CD4-positive, alpha-beta T cell treated with Interferon gamma for 1 hour (primary cell): ENCODE data around the gene ITPRID1.
A peak's percentile ranks its signal among the peaks of the same experiment; 100 is the strongest.

Source experiments
- DNase-seq: peaks from one replicate; pipeline ENCODE4 v3.0.0-alpha.2; 2020

The ITPRID1 gene

DNA sequence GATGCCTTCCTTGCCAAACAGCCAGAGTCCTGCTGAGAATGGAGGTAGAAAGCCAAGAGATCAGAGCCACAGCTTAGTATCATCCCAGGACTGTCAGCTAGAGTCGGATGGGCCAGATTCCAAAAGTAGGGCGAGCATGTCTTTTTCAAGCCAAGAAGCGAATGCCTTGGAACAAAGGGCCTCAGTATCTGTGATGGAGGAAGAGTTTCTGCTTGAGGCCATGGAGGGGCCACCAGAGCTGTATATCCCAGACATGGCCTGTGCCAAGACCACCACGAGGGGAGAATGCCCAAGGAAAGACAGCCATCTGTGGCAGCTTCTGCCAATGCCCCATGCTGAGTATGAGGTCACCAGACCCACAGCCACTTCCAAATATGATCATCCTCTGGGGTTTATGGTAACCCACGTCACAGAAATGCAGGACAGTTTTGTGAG, 128.8 kb downstream of the ITPRID1 start:
- no peak for DNase-seq

DNA sequence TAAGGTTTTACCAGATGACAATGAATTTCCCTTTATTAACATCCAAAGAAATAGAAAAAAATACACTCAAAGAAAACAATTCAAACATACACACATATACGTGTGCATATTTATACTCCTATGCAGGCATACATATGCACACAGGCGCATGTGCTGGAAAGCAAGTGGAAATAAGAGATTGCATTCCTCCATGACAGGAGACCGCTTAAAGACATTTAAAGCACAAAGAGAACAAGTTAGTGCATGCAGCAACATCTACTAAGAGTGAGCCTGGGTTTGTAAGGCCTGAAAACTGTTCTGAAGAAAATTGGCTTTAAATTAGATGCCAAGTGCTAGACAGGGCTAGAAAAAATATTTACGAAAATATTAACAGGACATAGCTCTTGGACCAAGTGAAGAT, 133.1 kb downstream of the ITPRID1 start:
- DNase-seq = no peak

- DNase-seq = peak; percentile 22
These were observed 133.6 kb downstream of the ITPRID1 start for GRCh38 chr7:31647511-31647910.

GRCh38 chr7:31648288-31648687, 134.4 kb downstream of the ITPRID1 start:
- DNase-seq = no peak

GRCh38 chr7:31648880-31649279, 135.0 kb downstream of the ITPRID1 start:
- DNase-seq = no peak

GRCh38 chr7:31651234-31652062, 137.6 kb downstream of the ITPRID1 start:
- DNase-seq = no peak

GRCh38 chr7:31652063-31652326, 138.1 kb downstream of the ITPRID1 start:
- DNase-seq = no peak

DNA sequence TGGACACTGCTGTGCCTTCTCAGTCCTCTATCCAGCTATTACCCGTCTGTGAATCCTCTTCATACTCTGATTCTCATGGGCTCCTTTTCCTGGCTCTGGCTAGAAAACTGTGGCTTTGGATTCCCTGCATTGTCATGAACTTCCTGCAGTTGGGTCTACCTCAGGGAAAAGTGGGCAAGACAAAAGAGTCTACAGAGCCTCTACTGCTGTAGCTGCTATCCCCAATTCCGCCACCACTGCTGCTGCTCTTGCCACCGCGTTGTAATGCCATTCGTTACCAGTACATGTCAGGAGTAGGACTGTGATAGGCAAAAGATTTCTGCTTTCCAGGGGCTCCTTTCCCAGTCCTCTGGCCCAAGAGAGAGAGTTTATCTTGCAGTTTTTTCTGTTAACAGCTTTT, 149.2 kb downstream of the ITPRID1 start:
- DNase-seq = no peak

- no peak for DNase-seq
These were observed 151.0 kb downstream of the ITPRID1 start for GRCh38 chr7:31664890-31665289.

- DNase-seq = no peak
These were observed 151.7 kb downstream of the ITPRID1 start for GRCh38 chr7:31665546-31665945.

- no peak for DNase-seq
These were observed 155.6 kb downstream of the ITPRID1 start for GRCh38 chr7:31669461-31669860.

- no peak for DNase-seq
These were observed 165.8 kb downstream of the ITPRID1 start for GRCh38 chr7:31679574-31680305.

DNA sequence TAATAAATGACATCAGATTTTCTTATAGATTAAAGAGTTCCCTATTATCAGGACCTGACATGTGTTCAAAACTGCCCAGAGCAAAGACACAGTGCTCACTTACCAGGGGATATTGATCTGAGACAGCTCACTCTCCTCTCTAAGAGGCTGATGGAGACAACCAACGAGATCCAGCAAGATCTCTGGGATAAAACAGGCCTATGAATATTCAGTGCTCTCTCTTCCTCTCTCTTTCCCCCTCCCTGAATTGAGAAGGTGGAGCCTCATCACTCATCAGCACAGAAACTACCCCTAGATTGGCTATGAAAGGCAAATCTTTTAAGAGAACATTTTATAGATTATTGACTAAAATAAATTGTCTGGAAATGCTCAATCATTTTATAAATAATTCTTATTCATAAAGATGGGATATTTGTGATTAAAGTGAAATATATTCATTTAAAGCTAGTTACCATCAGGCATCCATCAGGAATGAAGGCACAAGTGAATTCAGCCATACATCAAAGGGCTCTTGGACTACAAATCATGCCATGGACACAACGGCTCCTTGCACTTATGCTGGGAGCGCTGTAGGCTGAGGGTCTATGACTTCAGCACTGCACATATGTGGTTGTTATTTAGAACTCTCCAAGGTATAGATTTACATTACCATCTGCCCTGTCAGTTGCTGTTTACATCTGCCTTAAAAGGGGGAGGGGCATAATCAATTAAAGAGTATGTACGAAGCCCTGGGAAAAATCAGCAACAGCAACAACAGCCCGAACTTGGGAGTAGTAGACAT, 169.7 kb downstream of the ITPRID1 start:
- DNase-seq = no peak

DNA sequence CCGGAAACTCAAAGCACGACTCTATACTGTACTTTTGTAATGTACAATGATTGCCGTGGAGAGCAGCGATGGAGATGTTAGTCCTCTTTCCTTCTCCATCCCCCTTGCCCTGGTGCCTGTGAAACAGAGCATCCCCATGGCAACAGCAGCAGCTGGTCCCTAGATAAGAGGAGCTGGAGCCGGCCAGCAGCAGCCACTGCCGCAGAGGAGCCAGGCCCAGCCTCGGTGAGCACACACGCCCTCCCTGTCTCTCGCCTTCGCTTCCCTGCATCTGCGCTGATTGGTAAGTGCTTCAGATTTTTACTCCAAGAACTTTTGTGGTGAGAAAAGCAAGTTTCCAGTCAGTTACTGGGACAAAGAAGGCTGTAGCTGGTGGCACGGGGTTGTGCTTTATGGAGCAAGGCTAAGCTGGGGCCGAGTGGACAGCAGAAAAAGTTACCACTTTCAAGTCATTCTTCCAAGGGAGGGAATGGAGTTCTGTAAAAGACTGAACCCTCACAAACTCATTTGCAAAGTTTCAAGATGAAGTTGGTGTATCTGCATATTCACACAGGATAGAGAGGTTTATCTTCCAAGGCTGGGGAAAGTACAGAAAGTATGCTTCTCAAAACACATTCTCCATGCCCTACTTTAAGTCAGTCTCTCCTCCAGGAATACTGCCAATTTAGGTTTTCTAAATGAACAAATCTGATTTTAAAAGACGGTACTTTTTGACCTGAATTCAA, 173.3 kb downstream of the ITPRID1 start, which contains the start of gene PPP1R17:
PPP1R17 (plus strand) TSS at position 192 of the 725 bp plus-strand sequence. CDS start 5,227 bp downstream, outside the sequence.
- DNase-seq = no peak

DNA sequence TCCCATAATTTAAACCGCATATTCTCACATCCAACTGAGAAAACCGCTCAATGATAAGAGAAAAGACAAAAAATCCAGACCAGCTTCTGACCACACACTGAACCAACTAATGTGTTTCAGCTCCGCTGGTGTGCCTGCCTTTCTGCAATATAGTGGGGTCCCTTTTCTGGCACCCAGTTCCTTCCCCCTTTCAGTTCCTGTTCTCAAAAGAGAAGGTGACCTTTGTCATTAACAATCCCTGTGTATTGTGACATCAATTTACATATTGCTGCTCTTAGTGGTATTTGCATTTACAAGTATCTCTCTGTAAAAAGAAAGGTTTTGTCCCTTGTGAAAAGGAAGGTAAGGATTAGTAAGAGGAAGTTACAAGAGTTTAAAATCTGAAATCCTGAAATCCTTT, 174.5 kb downstream of the ITPRID1 start:
- peak; percentile 8 for DNase-seq

- no peak for DNase-seq
These were observed 175.1 kb downstream of the ITPRID1 start for GRCh38 chr7:31688996-31689395.

GRCh38 chr7:31690935-31691334, 177.0 kb downstream of the ITPRID1 start:
- no peak for DNase-seq

- DNase-seq = no peak
These were observed 178.6 kb downstream of the ITPRID1 start for GRCh38 chr7:31692451-31692850.

DNA sequence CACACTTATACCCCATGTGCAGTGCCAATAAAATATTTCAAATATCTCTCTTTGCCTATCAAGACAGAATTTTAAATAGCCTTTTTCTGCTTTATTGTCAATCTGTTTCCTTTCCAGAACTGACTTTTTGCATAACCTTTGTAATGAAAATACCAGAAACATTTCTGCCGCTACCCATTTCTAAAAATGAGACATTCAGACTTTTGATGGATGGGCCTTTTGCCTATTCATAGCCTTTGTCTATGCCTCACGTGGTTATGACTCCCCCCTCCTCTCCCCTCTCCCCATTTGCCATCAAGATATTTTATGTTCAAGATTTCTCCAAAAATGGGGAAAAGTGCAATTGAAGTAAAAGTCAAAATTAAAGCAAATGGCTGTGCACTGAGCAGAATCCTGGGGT, 179.0 kb downstream of the ITPRID1 start:
- DNase-seq = no peak

- no peak for DNase-seq
These were observed 182.1 kb downstream of the ITPRID1 start for GRCh38 chr7:31695859-31696614.

- DNase-seq = peak; percentile 16
These were observed 185.2 kb downstream of the ITPRID1 start for GRCh38 chr7:31699050-31699449.

GRCh38 chr7:31702354-31702753, 188.5 kb downstream of the ITPRID1 start:
- no peak for DNase-seq
